ENCODE data around the gene MCC. TPM values are rescaled to one million over a fixed set of nuclear protein-coding genes. Genes with fewer than 3 reads are reported as not detected.

Gene MCC
- total RNA-seq, 1 experiment from 2014 or later: 7.6 TPM

GRCh38 chr5:113164021-113164420 lies 324.2 kb downstream of the MCC start:
- Histone ChIP-seq H2BK120ac (ENCODE audit: low read depth, low read length, poor library complexity, severe bottlenecking) (no peak overlapping the region), H3K79me2 (ENCODE audit: insufficient read depth, low read length) (no peaks in the 10 kb centered on the region), H3K23me2 (ENCODE audit: insufficient read length, low read depth, low read length, poor library complexity, severe bottlenecking) (no peaks in the 10 kb centered on the region), H4K8ac (replicated peaks; ENCODE audit: insufficient read length, low read depth, low read length) (no peak overlapping the region), H4K20me1 (ENCODE audit: control insufficient read depth, insufficient read depth, insufficient read length) (no peaks in the 10 kb centered on the region), H3K14ac (ENCODE audit: insufficient read depth, low read length) (no peak overlapping the region), H3K27ac (ENCODE audit: insufficient read length, low read depth, low read length) (no peak overlapping the region), H2BK5ac (ENCODE audit: insufficient read length, low read length) (no peak overlapping the region), H3K4me2 (ENCODE audit: insufficient read depth, insufficient read length, low read length) (no peak overlapping the region), H2AFZ (ENCODE audit: low read length) (no peak overlapping the region), H3K9me3 (ENCODE audit: control insufficient read depth, low read depth, low read length) (no peaks in the 10 kb centered on the region), H4K5ac (ENCODE audit: insufficient read length, low read depth, low read length) (no peak overlapping the region), H3K56ac (ENCODE audit: insufficient read length, low read depth, low read length) (no peak overlapping the region), H2AK5ac (ENCODE audit: insufficient read length, low read length) (no peak overlapping the region), H2BK15ac (ENCODE audit: low read depth, low read length) (no peak overlapping the region), H3K4ac (ENCODE audit: low read depth, low read length) (no peak overlapping the region), H3K27me3 (ENCODE audit: insufficient read depth, low read length) (no peaks in the 10 kb centered on the region), H3K4me1 (ENCODE audit: insufficient read depth, low read length) (peaks cover 3% of the 10 kb centered on the region; the same call in 1 of the 2 replicates), H3K79me1 (ENCODE audit: insufficient read depth, low read depth, low read length, poor library complexity, severe bottlenecking) (no peaks in the 10 kb centered on the region), H4K91ac (ENCODE audit: insufficient read length, low read depth, low read length) (no peak overlapping the region), H3K23ac (ENCODE audit: insufficient read length, low read depth, low read length) (no peak overlapping the region), H2BK12ac (ENCODE audit: insufficient read length, low read depth, low read length) (no peak overlapping the region), H3K18ac (ENCODE audit: insufficient read length, low read depth, low read length) (no peak overlapping the region), H3T11ph (ENCODE audit: low read length) (no peak overlapping the region), H2BK20ac (ENCODE audit: low read depth, low read length, poor library complexity, severe bottlenecking) (no peak overlapping the region), H3K9ac (ENCODE audit: extremely low read depth, insufficient read length, low read length) (no peak overlapping the region)
- no peaks in the 10 kb centered on the region for H3K36me3 Mint-ChIP-seq (ENCODE audit: insufficient read depth in 1 of 3, low read depth in 3 of 3)
- H3K9me3 Mint-ChIP-seq: no peaks in the 10 kb centered on the region
- H3K27ac Mint-ChIP-seq: no peak overlapping the region
- H3K27me3 Mint-ChIP-seq (ENCODE audit: low read depth): no peaks in the 10 kb centered on the region
- no peak overlapping the region for H3K4me3 Mint-ChIP-seq
- TF ChIP-seq, protein P1, sequence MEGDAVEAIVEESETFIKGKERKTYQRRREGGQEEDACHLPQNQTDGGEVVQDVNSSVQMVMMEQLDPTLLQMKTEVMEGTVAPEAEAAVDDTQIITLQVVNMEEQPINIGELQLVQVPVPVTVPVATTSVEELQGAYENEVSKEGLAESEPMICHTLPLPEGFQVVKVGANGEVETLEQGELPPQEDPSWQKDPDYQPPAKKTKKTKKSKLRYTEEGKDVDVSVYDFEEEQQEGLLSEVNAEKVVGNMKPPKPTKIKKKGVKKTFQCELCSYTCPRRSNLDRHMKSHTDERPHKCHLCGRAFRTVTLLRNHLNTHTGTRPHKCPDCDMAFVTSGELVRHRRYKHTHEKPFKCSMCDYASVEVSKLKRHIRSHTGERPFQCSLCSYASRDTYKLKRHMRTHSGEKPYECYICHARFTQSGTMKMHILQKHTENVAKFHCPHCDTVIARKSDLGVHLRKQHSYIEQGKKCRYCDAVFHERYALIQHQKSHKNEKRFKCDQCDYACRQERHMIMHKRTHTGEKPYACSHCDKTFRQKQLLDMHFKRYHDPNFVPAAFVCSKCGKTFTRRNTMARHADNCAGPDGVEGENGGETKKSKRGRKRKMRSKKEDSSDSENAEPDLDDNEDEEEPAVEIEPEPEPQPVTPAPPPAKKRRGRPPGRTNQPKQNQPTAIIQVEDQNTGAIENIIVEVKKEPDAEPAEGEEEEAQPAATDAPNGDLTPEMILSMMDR (conservative IDR thresholded peaks at IDR 0.05): no peak
- DNase-seq: no peak
- H3K4me1 Mint-ChIP-seq: peaks cover 38 to 50% of the 10 kb centered on the region in 2 experiments
- no CpG with 5 or more reads among the region's 1 CpG for WGBS (ENCODE audit: extremely low coverage, insufficient read length, low lambda C conversion rate)

All from H9 (cell line).